Loucy (cell line): ENCODE measurements around the gene LYPD3.

ENCODE experiments used
- CTCF ChIP-seq: fragments of 200-600 bp; sonication (generic); conservative IDR thresholded peaks from 2 replicates; pipeline ENCODE4 v1.5.1; 2014; ENCODE audit warnings: mild to moderate bottlenecking, antibody characterized with exemption, low read length
- EZH2phosphoT487 ChIP-seq: fragments of 200-600 bp; IDR thresholded peaks from 2 replicates; pipeline ENCODE4 v1.6.1; 2018; ENCODE audit warnings: antibody characterized with exemption, mild to moderate bottlenecking, moderate library complexity, borderline replicate concordance

- TF ChIP-seq EZH2phosphoT487 (no peak), CTCF (no peak)
Observed at GRCh38 chr19:43482193-43482592, 16.8 kb upstream of the LYPD3 start.
